Head of caudate nucleus (tissue), 42 donors: ENCODE results near the gene JDP2.

ENCODE experiments used
- DNase-seq, 42 donors: peaks; one replicate each; pipeline versions ENCODE4 v3.0.0 to v3.0.0-alpha.2; 2020 to 2021; ENCODE audit warnings: mixed read lengths in 7 of 42
- intact Hi-C: fragments of 100-400 bp; cut with DNase I; formaldehyde crosslinking; loops from one replicate; pipeline ENCODE4 v1.15.0; 2022

Gene JDP2

DNA sequence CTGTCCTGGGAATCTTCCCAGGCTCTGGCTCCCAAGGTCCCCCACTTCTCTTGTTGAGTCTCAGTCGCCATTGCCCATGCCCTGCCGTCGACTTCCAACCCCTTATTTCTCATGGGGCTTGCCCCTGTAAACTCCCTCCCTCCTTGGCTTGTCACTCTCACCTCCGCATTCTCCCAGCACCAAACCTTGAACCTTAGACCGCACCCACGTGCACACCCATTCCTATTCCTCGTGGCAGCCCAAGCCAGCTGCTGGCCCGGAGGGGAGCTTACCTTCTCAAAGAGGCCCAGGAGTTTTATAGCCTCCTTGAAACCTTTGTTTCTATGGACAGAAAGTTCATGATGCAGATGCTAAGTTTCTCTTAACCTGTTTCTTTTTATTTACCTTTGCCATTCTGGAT lies 4.6 kb downstream of the JDP2 start:
- intact Hi-C loops = no loop called here
- no peak for DNase-seq

DNA sequence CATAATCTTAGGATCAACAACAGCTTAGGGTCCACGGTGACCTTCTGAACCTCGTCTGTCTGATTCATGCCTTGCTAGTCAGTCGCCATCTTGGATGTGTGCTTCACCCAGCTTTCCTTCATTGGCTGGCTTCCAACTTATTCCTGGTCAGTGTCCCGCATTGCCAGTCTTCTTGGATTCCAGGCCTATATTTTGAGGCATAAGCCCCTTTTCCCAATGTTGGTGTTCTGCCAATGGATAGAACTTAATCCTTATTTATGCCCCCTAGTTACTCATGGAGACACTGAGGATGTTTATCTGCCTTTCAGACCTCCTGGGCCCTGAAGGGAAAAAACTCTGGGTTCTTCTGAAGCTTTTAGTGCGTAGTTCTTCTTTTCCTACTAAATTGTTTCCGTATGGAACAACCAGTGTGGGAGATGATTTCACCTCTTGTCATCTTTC lies 5.8 kb downstream of the JDP2 start:
- intact Hi-C loops = no loop called here
- peak in 1 of 42 donors; percentile 41 for DNase-seq

DNA sequence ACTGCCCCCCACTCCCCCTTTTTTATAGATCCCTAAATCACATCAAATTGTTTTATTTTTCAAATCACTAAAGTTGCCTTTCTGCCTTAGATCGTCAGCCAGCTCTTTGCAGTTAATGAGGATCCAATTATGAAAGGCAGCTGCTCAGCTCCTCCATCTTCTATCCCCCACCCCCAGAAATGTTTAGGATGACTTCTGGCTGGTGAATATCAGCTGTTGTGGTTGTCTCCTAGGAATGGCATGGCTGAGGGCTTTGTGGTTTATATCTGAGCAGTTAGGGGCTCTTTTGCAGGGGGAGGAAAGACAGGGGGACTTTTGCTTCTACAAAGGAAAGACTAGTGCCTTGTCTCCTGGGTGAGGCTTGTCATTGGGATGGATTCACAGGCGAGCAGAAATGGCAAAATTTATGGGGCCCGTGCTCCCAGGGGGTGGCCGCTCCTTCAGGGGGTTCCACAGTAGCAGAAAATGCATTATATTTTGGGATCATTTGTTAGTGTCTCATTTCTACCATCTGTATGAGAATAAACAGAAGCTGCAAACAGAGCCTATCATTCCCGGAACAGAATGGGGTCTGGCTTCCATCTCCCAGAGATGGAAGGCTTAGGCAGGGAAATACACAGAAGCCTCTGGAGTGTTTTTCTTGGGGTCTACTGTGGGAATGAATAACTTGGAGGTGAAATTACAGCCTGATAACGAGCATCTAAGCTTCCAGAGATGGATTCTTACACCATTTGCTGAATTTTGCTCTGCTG lies 6.5 kb downstream of the JDP2 start:
- no peak for DNase-seq
- intact Hi-C loops = no loop called here

DNA sequence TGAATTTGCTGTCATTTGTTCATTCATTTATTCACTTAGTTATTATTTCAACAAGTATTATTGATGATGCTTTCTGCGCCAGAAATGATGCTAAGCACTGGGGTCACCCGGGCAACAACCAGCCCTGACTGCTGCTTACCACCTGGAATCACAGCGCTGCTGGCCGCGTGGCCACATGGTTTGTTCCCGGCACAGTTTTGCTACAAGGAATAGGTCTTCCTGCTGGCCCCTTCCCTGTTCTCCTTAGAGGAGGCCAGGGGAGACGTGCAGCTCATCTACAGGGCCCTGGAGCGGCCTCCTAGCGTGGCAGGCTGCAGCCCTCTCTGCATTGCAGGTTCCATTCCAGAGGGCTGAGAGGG lies 7.0 kb downstream of the JDP2 start:
- peak in 2 of 42 donors; percentile 1 to 40 for DNase-seq
- intact Hi-C loops = no loop called here

DNA sequence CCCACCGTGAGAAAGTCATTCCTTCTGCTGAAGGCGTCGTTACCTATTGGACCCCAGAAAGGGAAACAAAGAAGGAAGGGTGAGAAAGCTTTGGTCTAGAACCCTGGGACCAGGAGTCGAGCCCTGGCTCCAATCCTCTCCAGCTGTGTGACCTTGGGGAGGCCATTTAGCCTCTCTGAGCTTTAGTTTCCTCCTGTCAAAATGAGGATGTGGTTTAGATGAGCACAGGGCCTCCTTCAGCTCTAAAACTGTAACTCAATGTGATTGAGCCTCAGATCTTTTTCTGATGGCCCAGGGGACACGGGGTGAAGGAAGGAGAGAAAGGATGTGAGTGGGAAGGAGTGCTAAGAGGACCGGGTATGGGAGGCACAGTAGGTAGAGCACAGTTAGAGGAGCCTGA lies 7.7 kb downstream of the JDP2 start:
- intact Hi-C loops = no loop called here

DNA sequence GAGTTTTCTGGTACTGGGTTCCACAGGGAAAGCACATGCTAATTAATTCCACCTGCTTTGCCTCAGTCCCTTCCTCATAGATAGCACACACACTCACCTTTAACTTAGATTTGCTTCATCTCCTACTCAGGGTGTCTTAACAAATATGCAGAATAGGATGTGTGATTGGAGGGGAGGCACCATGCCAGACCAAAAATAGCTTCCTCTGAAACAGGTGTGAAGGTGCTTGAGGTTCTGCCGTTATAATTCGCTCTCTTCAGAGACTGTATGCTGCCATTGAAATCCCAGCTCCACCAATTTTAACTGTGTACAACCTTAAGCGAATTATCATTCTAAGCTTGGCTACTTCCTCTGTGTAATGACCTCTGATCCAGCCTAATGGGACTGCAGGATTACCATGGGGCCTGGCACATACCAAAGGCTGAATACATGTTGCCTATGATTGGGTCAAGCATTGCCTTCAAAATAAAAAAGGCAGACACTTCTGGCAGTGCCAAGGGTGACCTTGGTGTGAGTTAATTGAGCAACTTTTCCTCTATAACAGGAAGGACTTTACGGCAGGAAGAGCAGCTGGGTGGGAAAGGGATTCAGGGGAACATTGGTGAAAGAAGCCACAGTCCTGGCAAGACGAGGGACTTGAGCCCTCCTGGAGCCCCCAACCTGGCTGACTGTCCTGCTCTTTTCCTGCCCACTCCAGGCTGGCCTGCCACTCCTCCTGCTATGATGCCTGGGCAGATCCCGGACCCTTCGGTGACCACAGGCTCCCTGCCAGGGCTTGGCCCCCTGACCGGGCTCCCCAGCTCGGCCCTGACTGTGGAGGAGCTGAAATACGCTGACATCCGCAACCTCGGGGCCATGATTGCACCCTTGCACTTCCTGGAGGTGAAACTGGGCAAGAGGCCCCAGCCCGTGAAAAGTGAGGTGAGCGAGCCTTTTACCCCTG lies 9.7 kb downstream of the JDP2 start:
- intact Hi-C loops = no loop called here
- peak in 13 of 42 donors; percentile 8 to 75 (median 49) for DNase-seq

More for the DNA sequence above, 7.7 kb downstream of the JDP2 start:
- DNase-seq = peak in 1 of 42 donors; percentile 26

DNA sequence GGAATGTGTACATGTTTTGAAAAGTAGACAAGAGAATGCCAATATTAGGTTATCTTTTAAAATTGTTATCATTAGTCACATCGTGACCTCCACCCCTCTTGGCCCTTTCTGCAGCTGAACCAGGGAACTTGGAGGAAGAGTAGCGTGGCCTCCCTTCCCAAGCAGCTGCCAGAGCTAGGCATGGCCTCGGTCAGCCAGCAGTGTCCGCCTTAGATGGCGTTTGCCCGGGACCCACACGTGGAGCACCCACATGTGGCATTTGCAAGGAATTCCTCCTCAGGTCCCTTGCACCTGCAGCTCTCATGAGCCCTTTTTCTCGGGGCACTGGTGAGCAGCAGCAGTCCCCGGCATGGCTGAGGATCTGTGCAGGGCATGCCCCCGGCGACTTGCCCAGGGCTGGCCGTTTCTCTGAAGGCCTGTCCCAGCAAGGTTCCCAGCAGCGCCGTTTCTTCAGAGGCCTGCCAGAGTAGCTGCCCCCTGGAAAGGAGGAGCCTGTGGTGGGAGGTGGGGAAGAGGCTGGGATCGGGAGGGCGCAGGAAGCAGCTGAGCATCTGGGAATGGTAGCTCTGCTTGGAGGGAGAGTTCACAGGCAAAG lies 10.8 kb downstream of the JDP2 start:
- intact Hi-C loops = no loop called here
- peak in 12 of 42 donors; percentile 9 to 69 (median 48) for DNase-seq

DNA sequence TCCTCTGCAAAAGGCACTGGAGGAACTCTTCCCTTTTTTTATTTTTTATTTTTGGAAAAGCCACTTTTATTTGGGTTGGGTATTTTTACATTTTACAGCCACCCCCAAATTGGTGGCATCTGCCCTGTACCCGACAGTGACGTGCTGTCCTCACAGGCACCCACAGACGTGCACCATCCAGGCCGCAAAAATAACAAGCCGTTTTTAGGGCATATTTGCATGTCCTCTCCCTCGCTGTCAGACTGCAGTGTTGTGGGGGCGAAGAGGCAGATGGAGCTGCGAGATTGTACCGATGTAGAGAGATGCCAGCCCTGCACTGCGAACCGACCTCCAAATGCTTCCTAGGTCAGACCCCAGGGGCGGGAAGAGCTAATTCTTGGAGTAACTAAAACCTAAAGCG lies 12.2 kb downstream of the JDP2 start:
- DNase-seq = peak in 27 of 42 donors; percentile 26 to 85 (median 58)

DNA sequence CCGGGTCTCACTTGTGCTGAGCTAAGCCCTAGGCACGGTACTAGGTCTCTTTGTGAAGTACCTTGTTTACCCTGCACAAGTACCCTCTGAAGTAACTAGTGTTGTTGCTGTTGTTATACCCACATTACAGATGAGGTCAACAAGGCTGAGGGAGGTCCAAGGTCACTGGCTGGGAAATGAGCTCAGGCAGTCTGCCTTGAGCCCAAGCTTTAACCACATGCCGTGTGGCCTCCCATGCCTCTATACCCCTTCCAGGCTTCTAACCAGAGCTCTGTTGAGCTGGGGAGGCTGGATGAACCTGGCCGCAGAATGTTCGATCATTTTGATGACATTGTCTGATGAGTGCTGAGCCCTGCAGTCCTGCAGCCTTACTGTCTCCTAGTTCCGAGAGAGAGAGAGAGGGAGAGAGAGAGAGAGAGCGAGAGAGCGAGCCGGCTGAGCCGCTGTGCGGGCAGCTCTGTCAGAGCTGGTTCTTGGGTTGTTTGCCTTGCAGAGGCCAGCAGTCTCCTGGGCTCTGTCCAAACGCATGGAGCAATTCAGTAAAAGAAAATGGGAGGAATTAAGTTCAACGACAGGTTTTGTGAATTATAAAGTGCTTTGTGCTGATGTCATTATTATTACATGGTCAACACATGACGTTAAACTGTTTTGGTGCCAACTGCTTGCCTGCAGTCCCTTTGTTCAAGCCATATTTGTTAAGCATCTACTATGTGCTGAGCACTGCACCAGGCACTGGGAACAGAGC lies 13.1 kb downstream of the JDP2 start:
- peak in 3 of 42 donors; percentile 3 to 62 (median 45) for DNase-seq

More for the DNA sequence above, 12.2 kb downstream of the JDP2 start:
- intact Hi-C loops = no loop called here

DNA sequence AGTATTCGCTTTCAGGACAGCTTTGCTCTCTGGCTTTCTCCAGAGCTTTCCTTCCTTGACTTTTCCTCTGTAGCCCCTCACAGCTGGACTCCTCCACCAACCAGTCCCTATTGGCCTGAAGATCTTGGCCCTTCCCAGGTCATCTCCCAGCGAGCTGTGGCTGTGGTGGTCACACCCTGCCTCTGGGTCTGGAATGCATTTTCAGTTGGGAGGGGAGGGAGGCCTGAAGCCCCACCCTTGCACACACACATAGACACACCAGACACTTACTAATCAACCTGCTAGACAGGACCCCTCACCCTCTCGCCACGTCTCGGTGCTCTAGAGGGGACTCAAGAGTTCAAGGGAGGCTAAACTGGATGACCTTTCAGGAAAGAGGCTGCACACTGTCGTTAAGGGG lies 13.9 kb downstream of the JDP2 start:
- no peak for DNase-seq
- intact Hi-C loops = no loop called here

More for the DNA sequence above, 13.1 kb downstream of the JDP2 start:
- intact Hi-C loops = no loop called here

DNA sequence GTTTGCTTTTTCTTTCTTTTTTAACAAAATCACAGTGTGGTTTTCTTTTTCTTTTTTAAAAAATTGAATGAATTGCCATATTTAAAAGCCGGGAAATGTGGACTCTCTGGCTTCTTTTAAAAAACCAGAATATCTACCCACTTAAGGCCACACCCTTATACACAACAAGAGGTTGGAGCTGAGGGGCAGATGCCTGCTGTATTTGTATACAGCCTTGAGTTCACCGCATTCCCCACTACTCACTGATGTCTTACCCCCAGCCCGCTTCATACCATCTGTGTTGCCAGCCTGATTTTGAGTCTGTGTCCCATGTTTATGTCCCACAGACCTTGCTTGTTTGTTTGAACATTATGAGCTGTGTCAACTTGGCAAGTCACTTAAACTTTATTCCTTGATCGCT lies 14.3 kb downstream of the JDP2 start:
- intact Hi-C loops = no loop called here
- no peak for DNase-seq

DNA sequence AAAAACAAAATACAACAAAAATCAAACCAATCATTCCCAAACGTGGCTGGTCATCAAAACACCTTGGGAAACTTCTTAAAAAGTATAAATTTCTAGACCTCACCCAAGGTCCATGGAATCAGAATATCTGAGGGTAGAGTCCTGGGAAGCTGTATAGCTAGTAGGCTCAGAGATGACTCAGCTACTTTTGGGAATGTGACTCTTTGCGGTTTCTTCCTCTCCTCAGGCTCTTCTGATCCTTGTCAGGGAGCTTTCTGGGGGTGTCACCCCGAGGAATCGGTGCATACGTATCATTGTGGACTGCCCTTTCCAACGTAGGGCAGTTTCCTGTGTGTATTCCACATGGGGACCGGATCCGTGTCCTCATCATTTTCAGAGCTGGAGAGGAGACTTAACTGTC lies 14.8 kb downstream of the JDP2 start:
- DNase-seq = no peak
- intact Hi-C loops = no loop called here

DNA sequence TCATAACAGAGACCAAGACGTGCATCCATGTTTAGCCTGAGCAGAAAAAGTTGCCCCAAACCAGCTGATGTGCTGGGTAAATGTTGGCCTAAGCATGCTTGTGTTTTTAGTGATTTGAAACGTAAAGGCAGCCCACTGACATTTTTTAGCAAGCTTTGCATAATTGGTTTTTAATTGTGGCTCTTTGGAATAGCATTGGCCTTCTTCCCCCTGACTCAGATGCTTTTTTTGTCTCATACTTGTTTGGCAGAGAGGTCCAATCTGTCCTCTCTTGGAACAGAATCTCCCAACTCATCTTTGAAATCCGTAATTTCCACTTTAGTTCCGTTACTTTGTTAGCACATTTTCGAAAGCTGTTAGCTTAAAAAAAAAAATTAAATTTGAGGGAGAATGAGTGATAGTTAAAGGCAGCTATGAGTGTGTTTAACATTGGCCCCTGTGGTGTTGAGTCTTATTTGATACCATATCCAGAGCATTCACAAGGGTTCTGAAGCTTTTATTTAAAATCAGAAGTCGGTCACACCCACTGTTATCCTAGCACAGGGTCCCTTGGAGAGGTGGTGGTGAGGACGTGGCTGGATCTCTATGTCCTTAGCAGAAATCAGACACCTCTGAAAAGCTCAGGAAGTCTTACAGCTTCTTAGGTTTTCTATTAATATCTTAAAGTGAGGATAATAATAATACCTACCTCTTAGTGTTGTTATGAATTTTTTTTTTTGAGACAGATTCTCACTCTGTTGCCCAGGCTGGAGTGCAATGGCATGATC lies 15.6 kb downstream of the JDP2 start:
- no peak for DNase-seq
- intact Hi-C loops = no loop called here

DNA sequence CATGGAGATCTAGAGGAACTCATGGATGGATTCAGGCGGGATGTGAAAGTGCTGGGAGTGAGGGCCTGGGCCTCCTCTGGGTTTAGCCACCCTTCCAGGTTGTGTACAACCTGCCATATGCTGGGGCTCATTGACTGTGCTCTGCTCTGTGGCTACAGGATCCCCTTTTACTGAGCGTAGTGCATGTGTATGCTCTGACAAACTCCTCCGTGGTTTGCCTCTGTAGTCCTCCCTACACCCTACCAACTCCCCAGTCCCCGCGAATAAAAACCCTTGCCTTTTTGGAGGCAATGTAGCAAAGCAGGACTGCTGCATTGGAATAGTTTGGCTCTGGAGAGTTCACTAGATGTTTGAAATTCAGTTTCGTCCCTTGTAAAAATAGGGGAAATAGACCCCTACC lies 17.4 kb downstream of the JDP2 start:
- DNase-seq = no peak
- intact Hi-C loops = no loop called here

DNA sequence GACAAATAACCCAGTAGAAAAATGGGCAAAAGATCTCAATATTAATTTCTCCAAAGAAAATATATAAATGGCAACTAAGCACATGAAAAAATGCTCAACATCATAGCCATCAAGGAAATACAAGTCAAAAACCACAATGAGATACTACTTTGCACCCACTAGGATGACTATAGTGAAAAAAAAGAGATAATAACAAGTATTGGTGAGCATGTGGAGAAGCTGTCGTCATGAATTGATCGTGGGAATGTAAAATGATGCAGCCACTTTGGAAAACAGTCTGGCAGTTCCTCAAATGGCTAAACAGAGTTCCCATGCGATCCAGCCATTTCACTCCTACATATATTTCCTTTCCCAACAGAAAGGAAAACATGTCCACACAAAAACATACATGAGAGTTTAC lies 18.1 kb downstream of the JDP2 start:
- intact Hi-C loops = no loop called here
- no peak for DNase-seq

DNA sequence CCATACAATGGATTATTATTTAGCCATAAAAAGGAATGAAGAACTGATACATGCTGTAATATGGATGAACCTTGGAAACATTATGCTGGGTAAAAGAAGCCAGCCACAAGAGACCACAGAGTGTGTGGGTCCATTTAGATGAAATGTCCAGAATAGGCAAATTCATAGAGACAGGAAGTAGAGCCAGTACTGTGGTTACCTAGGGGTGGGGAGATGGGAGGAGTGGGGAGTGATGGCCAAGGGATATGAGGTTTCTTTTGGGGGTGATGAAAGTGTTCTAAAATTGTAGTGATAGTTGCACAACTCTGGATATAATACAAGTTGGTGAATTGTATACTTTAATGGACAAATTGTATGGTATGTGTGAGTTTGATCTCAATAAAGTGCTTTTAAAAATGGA lies 18.6 kb downstream of the JDP2 start:
- intact Hi-C loops = no loop called here
- no peak for DNase-seq

DNA sequence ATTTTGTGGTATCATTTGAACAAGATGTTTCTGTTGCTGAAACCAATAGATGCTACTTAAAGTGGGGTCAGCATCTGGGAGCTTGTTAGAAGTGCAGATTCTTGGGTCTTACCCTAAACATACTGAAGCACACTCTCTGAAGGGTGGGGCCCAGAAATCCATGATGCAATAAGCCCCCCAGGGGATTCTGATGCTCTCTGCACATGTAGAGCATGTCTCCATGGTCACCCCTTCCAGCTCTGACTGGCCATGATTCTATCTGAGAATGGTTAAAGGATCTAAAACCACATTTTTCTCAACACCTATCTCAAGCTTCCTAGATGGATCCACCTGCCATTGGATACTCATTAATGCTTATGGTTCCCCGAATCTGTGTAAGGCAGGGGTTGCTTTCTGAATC lies 20.4 kb downstream of the JDP2 start:
- intact Hi-C loops = no loop called here
- no peak for DNase-seq

DNA sequence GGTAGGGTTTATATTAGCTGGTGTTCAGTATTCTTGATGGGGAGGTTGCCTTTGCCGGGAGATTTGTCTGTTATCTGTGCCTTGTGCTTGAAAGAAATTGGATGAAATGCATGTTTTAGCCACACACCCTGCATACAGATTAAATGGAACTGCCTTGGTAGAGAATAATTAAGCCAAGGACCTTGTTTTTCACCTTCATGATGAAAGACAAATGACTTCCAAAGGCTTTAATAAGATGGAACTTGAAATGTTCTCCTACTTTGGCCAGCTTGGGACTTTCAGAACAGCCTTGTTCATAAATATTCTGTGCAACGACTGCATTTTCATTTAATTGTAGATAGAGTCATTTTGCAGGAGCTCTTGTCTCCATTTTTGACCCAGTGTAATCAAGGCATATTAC lies 21.2 kb downstream of the JDP2 start:
- intact Hi-C loops = no loop called here
- DNase-seq = no peak
